PC-9 (cell line): ENCODE results near the gene UST. TPM values are rescaled to one million over a fixed set of nuclear protein-coding genes. Genes with fewer than 3 reads are reported as not detected.
"Not testable (repeated sequence)": the region's sequence is repeated elsewhere in the genome, so short reads cannot be mapped to it uniquely, and the experiment has no call there.

Experiments used
- BruUV-seq: library from RNA; stranded (reverse); fragments of 400-500 nt; replicated peaks from 2 replicates; lab custom pipeline; 2021; lab: Mats Ljungman, UMichigan
- CTCF ChIA-PET: fragments of 300-600 bp; sonication (Branson Sonifier 250); formaldehyde crosslinking; loops from one replicate; lab custom pipeline; 2022; ENCODE audit warnings: antibody characterized with exemption; lab: Charles Lee
- POLR2A ChIA-PET: fragments of 300-600 bp; sonication (Branson Sonifier 250); formaldehyde crosslinking; loops from one replicate; lab custom pipeline; 2022; ENCODE audit warnings: antibody characterized with exemption; ENCODE audit not compliant: unreplicated experiment; lab: Charles Lee
- DNase-seq, 2 experiments: peaks; one replicate each; pipeline versions ENCODE4 v3.0.0 to v3.0.0-alpha.2; 2015 to 2022; ENCODE audit warnings: mixed read lengths in 1 of 2
- H2AFZ ChIP-seq: fragments of 200-600 bp; sonication (generic); 2 replicates; pipeline ENCODE4 v1.8.1; 2017; ENCODE audit warnings: antibody characterized with exemption
- H3F3A ChIP-seq: fragments of 200-600 bp; sonication (generic); 2 replicates; pipeline ENCODE4 v1.8.1; 2017; ENCODE audit warnings: antibody characterized with exemption, mild to moderate bottlenecking, low read depth; ENCODE audit not compliant: insufficient read depth
- H3K27ac ChIP-seq: fragments of 200-600 bp; sonication (generic); 2 replicates; pipeline ENCODE4 v1.6.1; 2016; ENCODE audit warnings: mixed run types
- H3K27me3 ChIP-seq: fragments of 200-600 bp; sonication (generic); 2 replicates; pipeline ENCODE4 v1.6.1; 2016; ENCODE audit warnings: low read depth, mixed run types; ENCODE audit not compliant: insufficient read depth
- H3K36me3 ChIP-seq: fragments of 200-600 bp; sonication (generic); 2 replicates; pipeline ENCODE4 v1.6.1; 2016; ENCODE audit warnings: low read depth, mixed run types
- H3K4me1 ChIP-seq: fragments of 200-600 bp; sonication (generic); replicated peaks from 2 replicates; pipeline ENCODE4 v1.6.1; 2016; ENCODE audit warnings: mixed run types; ENCODE audit not compliant: insufficient read depth
- H3K4me2 ChIP-seq: fragments of 200-600 bp; sonication (generic); 2 replicates; pipeline ENCODE4 v1.6.1; 2017; ENCODE audit warnings: mixed run types
- H3K4me3 ChIP-seq: fragments of 200-600 bp; sonication (generic); 2 replicates; pipeline ENCODE4 v1.6.1; 2016; ENCODE audit warnings: mixed run types
- H3K79me2 ChIP-seq: fragments of 200-600 bp; sonication (generic); 2 replicates; pipeline ENCODE4 v1.6.1; 2017; ENCODE audit warnings: low read depth, mixed run types
- H3K9me2 ChIP-seq: fragments of 200-600 bp; sonication (generic); 2 replicates; pipeline ENCODE4 v1.8.1; 2017; ENCODE audit warnings: mild to moderate bottlenecking; ENCODE audit not compliant: insufficient read depth
- H3K9me3 ChIP-seq: fragments of 200-600 bp; sonication (generic); 2 replicates; pipeline ENCODE4 v1.8.1; 2016; ENCODE audit warnings: low read depth; ENCODE audit not compliant: insufficient read depth
- H4K20me1 ChIP-seq: fragments of 200-600 bp; sonication (generic); 2 replicates; pipeline ENCODE4 v1.8.1; 2017; ENCODE audit not compliant: insufficient read depth
- EZH2 ChIP-seq: fragments of 200-600 bp; sonication (generic); IDR thresholded peaks from 2 replicates; pipeline ENCODE4 v1.8.0; 2017; ENCODE audit warnings: antibody characterized with exemption, low read depth
- intact Hi-C: fragments of 100-400 bp; cut with micrococcal nuclease; formaldehyde crosslinking; loops from one replicate; pipeline ENCODE4 v1.10.0; 2022; ENCODE audit not compliant: unreplicated experiment
- total RNA-seq: library from RNA; stranded (reverse); gene quantifications from 2 replicates; pipeline ENCODE4 v1.2.3, GENCODE V29; 2021
- TF ChIP-seq, protein P1 (sequence below): fragments of 200-600 bp; sonication (generic); conservative IDR thresholded peaks from 2 replicates; pipeline ENCODE4 v1.6.1; 2017; ENCODE audit warnings: mixed run types, antibody characterized with exemption, mild to moderate bottlenecking, moderate library complexity

The UST gene
- total RNA-seq, 1 experiment from 2014 or later: 4.2 TPM

DNA sequence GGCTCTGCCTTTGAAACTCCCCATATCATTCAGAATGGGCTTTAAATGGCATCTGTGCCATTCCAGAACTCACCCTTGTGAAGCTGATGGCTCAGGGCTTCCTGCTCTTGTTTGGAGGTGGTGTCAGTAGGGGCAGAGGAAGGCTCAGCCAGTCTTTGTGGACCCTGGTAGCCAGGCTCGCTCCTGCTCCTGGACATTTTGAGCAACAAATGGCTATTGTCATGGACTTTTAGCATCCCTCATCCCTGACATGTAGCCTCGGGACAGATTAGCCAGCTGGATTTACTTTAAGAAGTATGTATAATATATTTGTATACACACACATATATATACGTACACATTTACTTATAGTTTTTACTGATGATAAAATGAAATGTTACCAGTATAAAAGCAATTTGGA lies 104.1 kb downstream of the UST start:
- TF ChIP-seq, protein P1, sequence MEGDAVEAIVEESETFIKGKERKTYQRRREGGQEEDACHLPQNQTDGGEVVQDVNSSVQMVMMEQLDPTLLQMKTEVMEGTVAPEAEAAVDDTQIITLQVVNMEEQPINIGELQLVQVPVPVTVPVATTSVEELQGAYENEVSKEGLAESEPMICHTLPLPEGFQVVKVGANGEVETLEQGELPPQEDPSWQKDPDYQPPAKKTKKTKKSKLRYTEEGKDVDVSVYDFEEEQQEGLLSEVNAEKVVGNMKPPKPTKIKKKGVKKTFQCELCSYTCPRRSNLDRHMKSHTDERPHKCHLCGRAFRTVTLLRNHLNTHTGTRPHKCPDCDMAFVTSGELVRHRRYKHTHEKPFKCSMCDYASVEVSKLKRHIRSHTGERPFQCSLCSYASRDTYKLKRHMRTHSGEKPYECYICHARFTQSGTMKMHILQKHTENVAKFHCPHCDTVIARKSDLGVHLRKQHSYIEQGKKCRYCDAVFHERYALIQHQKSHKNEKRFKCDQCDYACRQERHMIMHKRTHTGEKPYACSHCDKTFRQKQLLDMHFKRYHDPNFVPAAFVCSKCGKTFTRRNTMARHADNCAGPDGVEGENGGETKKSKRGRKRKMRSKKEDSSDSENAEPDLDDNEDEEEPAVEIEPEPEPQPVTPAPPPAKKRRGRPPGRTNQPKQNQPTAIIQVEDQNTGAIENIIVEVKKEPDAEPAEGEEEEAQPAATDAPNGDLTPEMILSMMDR: no peak
- no peak for TF ChIP-seq EZH2
- Histone ChIP-seq H3K9me2 (no peaks in the 10 kb centered on the region), H3K4me1 (peaks cover 11% of the 10 kb centered on the region), H3K27ac (no peak overlapping the region), H3K79me2 (no peaks in the 10 kb centered on the region), H3K4me3 (no peak overlapping the region), H3K36me3 (no peaks in the 10 kb centered on the region), H3K27me3 (no peaks in the 10 kb centered on the region), H4K20me1 (no peaks in the 10 kb centered on the region), H3F3A (peaks cover 7% of the 10 kb centered on the region; the same call in 1 of the 2 replicates), H2AFZ (no peak overlapping the region), H3K4me2 (no peak overlapping the region), H3K9me3 (no peaks in the 10 kb centered on the region)
- POLR2A ChIA-PET: no interaction called here
- no TSS peak for BruUV-seq
- CTCF ChIA-PET: no interaction called here
- DNase-seq: no peak
- intact Hi-C loops: no loop called here

DNA sequence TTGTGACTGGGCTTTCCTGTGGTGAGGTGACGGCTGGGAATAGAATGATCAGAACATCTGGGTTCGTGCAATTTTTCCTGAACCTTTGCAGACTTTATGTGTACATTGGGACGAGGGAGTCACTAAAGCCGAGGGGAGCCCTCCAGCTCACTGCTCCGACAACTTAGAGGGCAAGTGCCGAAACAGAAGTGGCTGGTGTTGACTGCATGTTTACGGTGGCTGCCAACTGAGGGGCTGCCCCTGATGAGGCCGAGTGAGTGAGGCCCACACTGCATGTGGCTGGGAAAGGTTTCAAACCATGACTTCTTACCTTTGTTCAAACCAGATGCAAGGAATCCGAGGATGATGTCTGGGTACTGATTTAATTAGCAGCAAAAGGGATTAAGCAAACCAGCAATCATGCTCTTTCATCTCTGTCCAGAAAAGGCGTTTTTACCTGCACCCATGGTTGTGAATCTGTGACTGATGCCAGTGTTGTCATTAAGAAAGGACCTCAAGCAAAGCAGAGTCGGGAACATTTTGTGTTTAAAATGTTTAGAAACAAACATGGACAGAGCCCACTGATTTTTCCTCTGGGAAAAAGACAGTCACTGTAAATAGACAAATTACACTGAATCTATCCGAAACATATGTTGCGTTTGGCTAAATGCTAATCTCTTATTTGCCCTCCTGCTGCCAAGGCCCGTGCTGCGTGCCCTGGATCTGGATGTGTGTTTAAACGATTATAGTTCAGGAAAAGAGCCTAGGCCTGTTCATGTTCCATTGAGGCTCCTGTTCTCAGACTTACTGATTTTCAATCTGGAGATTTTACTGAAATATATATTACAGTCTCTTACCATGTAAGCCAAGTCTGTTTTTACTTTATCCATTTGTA lies 105.1 kb downstream of the UST start:
- H3K4me2 ChIP-seq: no peak overlapping the region
- no peak overlapping the region for H3K4me3 ChIP-seq
- H3K27ac ChIP-seq: no peak overlapping the region
- no peaks in the 10 kb centered on the region for H3K36me3 ChIP-seq
- CTCF ChIA-PET: no interaction called here
- no peaks in the 10 kb centered on the region for H3K79me2 ChIP-seq
- no peaks in the 10 kb centered on the region for H3K9me2 ChIP-seq
- H3F3A ChIP-seq: peaks cover 12% of the 10 kb centered on the region; the same call in 1 of the 2 replicates
- POLR2A ChIA-PET: no interaction called here
- no peaks in the 10 kb centered on the region for H3K9me3 ChIP-seq
- TF ChIP-seq, protein P1: no peak
- TF ChIP-seq EZH2: no peak
- intact Hi-C loops: no loop called here
- H2AFZ ChIP-seq: no peak overlapping the region
- H3K4me1 ChIP-seq: peaks cover 21% of the 10 kb centered on the region
- no peak for DNase-seq
- no peaks in the 10 kb centered on the region for H3K27me3 ChIP-seq
- no peaks in the 10 kb centered on the region for H4K20me1 ChIP-seq
- no TSS peak for BruUV-seq

DNA sequence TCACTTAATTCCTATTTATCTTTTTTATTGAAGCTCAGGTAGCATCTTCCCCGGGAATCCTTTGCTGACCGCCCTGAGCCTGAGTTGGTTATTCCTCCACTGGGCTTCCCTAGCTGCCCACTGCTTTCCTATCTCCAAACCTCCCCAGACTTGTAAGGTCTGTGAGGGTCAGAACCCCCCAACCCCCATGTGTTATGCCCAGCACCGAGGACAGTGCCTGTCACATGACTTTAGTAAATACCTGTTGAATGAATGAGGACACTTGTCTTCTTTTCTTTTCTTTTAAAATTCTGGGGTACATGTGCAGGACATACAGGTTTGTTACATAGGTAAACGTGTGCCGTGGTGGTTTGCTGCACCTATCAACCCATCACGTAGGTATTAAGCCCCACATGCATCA lies 105.9 kb downstream of the UST start:
- Histone ChIP-seq H3K4me3 (no peak overlapping the region), H3K4me1 (peaks cover 22% of the 10 kb centered on the region), H3K27me3 (no peaks in the 10 kb centered on the region), H3K4me2 (no peak overlapping the region), H4K20me1 (no peaks in the 10 kb centered on the region), H3K36me3 (no peaks in the 10 kb centered on the region), H2AFZ (no peak overlapping the region), H3K27ac (no peak overlapping the region), H3F3A (peaks cover 20% of the 10 kb centered on the region; the same call in 1 of the 2 replicates), H3K9me2 (no peaks in the 10 kb centered on the region), H3K79me2 (no peaks in the 10 kb centered on the region), H3K9me3 (no peaks in the 10 kb centered on the region)
- no peak for TF ChIP-seq EZH2
- TF ChIP-seq, protein P1: no peak
- intact Hi-C loops: no loop called here
- ChIA-PET CTCF (no interaction called here), POLR2A (no interaction called here)
- no TSS peak for BruUV-seq
- no peak for DNase-seq

DNA sequence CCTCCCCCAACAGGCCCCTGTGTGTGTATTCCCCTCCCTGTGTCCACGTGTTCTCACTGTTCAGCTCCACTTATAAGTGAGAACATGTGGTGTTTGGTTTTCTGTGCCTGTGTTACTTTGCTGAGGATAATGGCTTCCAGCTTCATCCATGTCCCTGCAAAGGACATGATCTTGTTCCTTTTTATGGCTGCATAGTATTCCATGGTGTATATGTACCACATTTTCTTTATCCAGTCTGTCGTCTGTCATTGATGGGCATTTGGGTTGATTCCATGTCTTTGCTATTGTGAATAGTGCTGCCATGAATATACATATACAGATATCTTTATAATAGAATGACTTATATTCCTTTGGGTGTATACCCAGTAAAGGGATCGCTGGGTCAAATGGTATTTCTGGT lies 106.3 kb downstream of the UST start:
- BruUV-seq, H3K36me3 ChIP-seq, POLR2A ChIA-PET, H3K4me3 ChIP-seq, H3K9me3 ChIP-seq, H2AFZ ChIP-seq, intact Hi-C loops, H4K20me1 ChIP-seq, CTCF ChIA-PET, H3K4me2 ChIP-seq, H3K27me3 ChIP-seq, H3K79me2 ChIP-seq, DNase-seq, H3K27ac ChIP-seq, H3K9me2 ChIP-seq: not testable (repeated sequence)
- peaks cover 24% of the 10 kb centered on the region; the same call in 1 of the 2 replicates for H3F3A ChIP-seq
- H3K4me1 ChIP-seq: peaks cover 26% of the 10 kb centered on the region
